Panc1 (cell line): ENCODE results near the gene CLCC1.

Experiments used
- POLR2AphosphoS5 ChIP-seq: IDR thresholded peaks from 2 replicates; pipeline ENCODE4 v1.6.1; 2012; ENCODE audit warnings: mild to moderate bottlenecking, low read depth, low read length, moderate library complexity
- REST ChIP-seq, 2 experiments: IDR thresholded peaks; 2 replicates each; pipeline ENCODE4 v1.6.1; 2011 to 2012; ENCODE audit warnings: low read depth in 2 of 2, control low read depth in 1 of 2, low read length in 1 of 2, mild to moderate bottlenecking in 1 of 2, moderate library complexity in 1 of 2; ENCODE audit not compliant: insufficient read depth in 1 of 2
- TF ChIP-seq, protein P1 (sequence below): fragments of 450-650 bp; IDR thresholded peaks from 2 replicates; pipeline ENCODE4 v1.5.1; 2017; ENCODE audit warnings: mild to moderate bottlenecking

DNA sequence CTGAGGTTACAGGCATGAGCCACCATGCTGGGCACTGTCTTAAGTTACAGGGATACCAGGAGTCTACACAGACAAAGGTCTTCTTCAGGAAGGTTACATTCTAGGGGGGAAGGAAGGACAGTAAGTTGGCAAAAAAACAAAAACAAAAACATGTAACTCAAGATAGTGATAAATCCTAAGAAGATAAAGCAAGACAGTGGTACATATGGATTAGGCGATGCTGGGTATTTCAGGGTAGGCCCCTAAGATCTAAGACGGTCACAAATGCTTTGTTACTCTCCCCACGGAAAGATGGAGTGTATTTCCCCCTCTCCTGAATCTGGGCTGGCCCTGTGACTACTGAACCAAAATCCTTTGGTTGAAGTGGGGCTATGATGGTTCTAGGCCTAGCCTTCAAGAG, 8.2 kb downstream of the CLCC1 start:
- TF ChIP-seq, protein P1, sequence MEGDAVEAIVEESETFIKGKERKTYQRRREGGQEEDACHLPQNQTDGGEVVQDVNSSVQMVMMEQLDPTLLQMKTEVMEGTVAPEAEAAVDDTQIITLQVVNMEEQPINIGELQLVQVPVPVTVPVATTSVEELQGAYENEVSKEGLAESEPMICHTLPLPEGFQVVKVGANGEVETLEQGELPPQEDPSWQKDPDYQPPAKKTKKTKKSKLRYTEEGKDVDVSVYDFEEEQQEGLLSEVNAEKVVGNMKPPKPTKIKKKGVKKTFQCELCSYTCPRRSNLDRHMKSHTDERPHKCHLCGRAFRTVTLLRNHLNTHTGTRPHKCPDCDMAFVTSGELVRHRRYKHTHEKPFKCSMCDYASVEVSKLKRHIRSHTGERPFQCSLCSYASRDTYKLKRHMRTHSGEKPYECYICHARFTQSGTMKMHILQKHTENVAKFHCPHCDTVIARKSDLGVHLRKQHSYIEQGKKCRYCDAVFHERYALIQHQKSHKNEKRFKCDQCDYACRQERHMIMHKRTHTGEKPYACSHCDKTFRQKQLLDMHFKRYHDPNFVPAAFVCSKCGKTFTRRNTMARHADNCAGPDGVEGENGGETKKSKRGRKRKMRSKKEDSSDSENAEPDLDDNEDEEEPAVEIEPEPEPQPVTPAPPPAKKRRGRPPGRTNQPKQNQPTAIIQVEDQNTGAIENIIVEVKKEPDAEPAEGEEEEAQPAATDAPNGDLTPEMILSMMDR: no peak
- TF ChIP-seq REST (IDR thresholded peaks at IDR 0.05; ENCODE audit: insufficient read depth in 1 of 2, low read depth in 2 of 2, low read length in 1 of 2) (no peak), POLR2AphosphoS5 (no peak)
